Gastrocnemius medialis (tissue), 4 donors: ENCODE results near the gene NDRG2. TPM values are rescaled to one million over a fixed set of nuclear protein-coding genes. Genes with fewer than 3 reads are reported as not detected.
A peak's percentile ranks its signal among the peaks of the same experiment; 100 is the strongest.

Source experiments
- ATAC-seq, 2 donors: fragments of 150-250 bp; one replicate each; pipeline ENCODE4 v1.9.1; 2016
- DNase-seq, 2 donors: peaks; one replicate each; pipeline ENCODE4 v3.0.0-alpha.2; 2019
- H3K27ac ChIP-seq, 4 donors: fragments of 200-600 bp; sonication (generic); 1 replicate in 1 of 4; 2 replicates in 3 of 4; pipeline ENCODE4 v1.5.1; 2016 to 2018; ENCODE audit warnings: mild to moderate bottlenecking in 2 of 4, moderate library complexity in 1 of 4
- H3K27me3 ChIP-seq, 3 donors: fragments of 200-600 bp; sonication (generic) in 2 of 3; 1 replicate in 1 of 3; 2 replicates in 2 of 3; pipeline versions ENCODE4 v1.5.1 to v1.6.0; 2016 to 2019; ENCODE audit warnings: mild to moderate bottlenecking in 1 of 3, moderate library complexity in 1 of 3
- H3K36me3 ChIP-seq, 2 donors: fragments of 200-600 bp; sonication (generic) in 1 of 2; one replicate each; pipeline ENCODE4 v1.5.1; 2017 to 2018
- H3K4me1 ChIP-seq, 2 donors: fragments of 200-600 bp; sonication (generic) in 1 of 2; one replicate each; pipeline ENCODE4 v1.5.1; 2016 to 2017; ENCODE audit warnings: mild to moderate bottlenecking in 2 of 2
- H3K4me3 ChIP-seq, 4 donors: fragments of 200-600 bp; sonication (generic) in 3 of 4; 1 replicate in 1 of 4; 2 replicates in 3 of 4; pipeline ENCODE4 v1.5.1; 2016 to 2019; ENCODE audit warnings: mild to moderate bottlenecking in 2 of 4
- H3K9me3 ChIP-seq, 3 donors: fragments of 200-600 bp; sonication (generic) in 2 of 3; 1 replicate in 1 of 3; 2 replicates in 2 of 3; pipeline ENCODE4 v1.5.1; 2016 to 2019
- POLR2A ChIP-seq, 2 donors: fragments of 450-650 bp; IDR thresholded peaks; one replicate each; pipeline ENCODE4 v1.6.1; 2017; ENCODE audit warnings: antibody characterized with exemption in 2 of 2, mild to moderate bottlenecking in 2 of 2, moderate library complexity in 2 of 2
- in situ Hi-C, 4 donors: fragments of 200-750 bp; cut with MboI; loops; one replicate each; pipeline versions ENCODE4 v1.15.0 to v1.8.0; 2017; ENCODE audit warnings: low sequenced_read_pairs in 4 of 4
- intact Hi-C: fragments of 100-400 bp; cut with DNase I; formaldehyde crosslinking; loops from one replicate; pipeline ENCODE4 v1.15.1; 2023; ENCODE audit warnings: low total_unique reads
- total RNA-seq, 4 donors: library from RNA; depleted of rRNA; stranded (reverse); fragments of >200 nt; gene quantifications; one replicate each; pipeline versions ENCODE4 v1.1.0 to v1.2.3, GENCODE V29; 2016
- TF ChIP-seq, protein P1 (sequence below), 5 experiments: fragments of 450-650 bp in 3 of 5; fragments of 200-600 bp in 2 of 5; sonication (generic) in 2 of 5; IDR thresholded peaks in 4 of 5; conservative IDR thresholded peaks in 1 of 5; 1 replicate in 4 of 5; 2 replicates in 1 of 5; pipeline ENCODE4 v1.5.1; 2016 to 2019; ENCODE audit warnings: antibody characterized with exemption in 5 of 5, mild to moderate bottlenecking in 3 of 5, moderate library complexity in 3 of 5

Gene NDRG2
- total RNA-seq, 4 donors from 2014 or later: 759 to 2,790 (median 1,841) TPM

DNA sequence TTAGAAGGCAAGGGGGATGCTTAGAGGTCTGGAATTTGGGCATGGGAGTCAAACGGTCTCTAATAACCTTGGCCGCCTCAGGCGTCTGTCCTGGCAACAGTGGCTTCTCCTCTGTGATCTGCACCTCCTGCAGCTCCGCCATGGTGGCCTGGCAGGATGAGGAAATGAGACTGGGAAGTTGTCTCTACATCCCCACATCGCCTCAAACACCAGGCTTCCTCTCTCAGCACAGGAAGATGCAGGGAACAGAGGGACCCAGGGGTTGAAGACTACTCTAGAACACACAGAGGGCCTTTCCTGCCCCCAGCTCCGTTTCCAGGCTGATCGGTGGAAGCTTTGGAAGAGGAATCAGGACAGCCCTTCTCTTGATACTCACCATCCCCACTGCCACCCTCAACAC lies 1.7 kb downstream of the NDRG2 start:
- DNase-seq (peak in 1 of 2 donors; percentile 49), ATAC-seq (no peak)
- in situ Hi-C loops (no loop called here), intact Hi-C loops (no loop called here)
- H3K4me3 ChIP-seq: peak overlapping the region; percentile 95 to 99 (median 99)
- TF ChIP-seq, protein P1, sequence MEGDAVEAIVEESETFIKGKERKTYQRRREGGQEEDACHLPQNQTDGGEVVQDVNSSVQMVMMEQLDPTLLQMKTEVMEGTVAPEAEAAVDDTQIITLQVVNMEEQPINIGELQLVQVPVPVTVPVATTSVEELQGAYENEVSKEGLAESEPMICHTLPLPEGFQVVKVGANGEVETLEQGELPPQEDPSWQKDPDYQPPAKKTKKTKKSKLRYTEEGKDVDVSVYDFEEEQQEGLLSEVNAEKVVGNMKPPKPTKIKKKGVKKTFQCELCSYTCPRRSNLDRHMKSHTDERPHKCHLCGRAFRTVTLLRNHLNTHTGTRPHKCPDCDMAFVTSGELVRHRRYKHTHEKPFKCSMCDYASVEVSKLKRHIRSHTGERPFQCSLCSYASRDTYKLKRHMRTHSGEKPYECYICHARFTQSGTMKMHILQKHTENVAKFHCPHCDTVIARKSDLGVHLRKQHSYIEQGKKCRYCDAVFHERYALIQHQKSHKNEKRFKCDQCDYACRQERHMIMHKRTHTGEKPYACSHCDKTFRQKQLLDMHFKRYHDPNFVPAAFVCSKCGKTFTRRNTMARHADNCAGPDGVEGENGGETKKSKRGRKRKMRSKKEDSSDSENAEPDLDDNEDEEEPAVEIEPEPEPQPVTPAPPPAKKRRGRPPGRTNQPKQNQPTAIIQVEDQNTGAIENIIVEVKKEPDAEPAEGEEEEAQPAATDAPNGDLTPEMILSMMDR (IDR thresholded peaks at IDR 0.05 in 4 of 5, conservative IDR thresholded peaks at IDR 0.05 in 1 of 5): no peak
- no peak for TF ChIP-seq POLR2A (IDR thresholded peaks at IDR 0.05)
- no peaks in the 10 kb centered on the region for H3K27me3 ChIP-seq
- peaks cover 0 to 53% of the 10 kb centered on the region in 2 donors for H3K36me3 ChIP-seq
- peak overlapping the region; percentile 97 to 100 (median 100) for H3K27ac ChIP-seq
- no peaks in the 10 kb centered on the region for H3K9me3 ChIP-seq
- peaks cover 77 to 80% of the 10 kb centered on the region in 2 donors for H3K4me1 ChIP-seq

DNA sequence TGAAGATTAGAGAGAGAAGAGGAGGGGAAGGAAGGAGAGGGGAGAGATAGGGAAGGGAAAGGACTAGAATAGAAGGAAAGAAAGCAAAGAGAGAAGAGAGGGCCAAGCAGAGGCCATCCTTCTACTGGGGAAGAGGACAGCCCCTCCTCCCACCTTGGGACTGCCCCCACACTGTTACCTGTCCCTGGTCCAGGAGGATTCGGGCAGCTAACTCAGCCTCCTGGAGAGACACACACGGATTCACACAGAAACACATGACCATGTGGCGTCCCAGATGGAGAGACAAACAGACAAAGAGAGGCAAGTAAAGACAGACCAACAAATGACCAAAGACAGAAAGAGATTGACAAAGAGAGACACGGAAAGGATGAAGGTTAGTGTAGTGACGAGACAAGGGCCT lies 2.2 kb downstream of the NDRG2 start:
- Histone ChIP-seq H3K36me3 (peaks cover 0 to 58% of the 10 kb centered on the region in 2 donors), H3K4me1 (peaks cover 77 to 81% of the 10 kb centered on the region in 2 donors), H3K4me3 (peak overlapping the region; percentile 95 to 99 (median 99)), H3K9me3 (no peaks in the 10 kb centered on the region), H3K27ac (peak overlapping the region; percentile 97 to 100 (median 100)), H3K27me3 (no peaks in the 10 kb centered on the region)
- TF ChIP-seq POLR2A (IDR thresholded peaks at IDR 0.05): no peak
- TF ChIP-seq, protein P1 (IDR thresholded peaks at IDR 0.05 in 4 of 5, conservative IDR thresholded peaks at IDR 0.05 in 1 of 5): no peak
- DNase-seq (no peak), ATAC-seq (no peak)
- in situ Hi-C loops: no loop called here
- intact Hi-C loops: no loop called here

DNA sequence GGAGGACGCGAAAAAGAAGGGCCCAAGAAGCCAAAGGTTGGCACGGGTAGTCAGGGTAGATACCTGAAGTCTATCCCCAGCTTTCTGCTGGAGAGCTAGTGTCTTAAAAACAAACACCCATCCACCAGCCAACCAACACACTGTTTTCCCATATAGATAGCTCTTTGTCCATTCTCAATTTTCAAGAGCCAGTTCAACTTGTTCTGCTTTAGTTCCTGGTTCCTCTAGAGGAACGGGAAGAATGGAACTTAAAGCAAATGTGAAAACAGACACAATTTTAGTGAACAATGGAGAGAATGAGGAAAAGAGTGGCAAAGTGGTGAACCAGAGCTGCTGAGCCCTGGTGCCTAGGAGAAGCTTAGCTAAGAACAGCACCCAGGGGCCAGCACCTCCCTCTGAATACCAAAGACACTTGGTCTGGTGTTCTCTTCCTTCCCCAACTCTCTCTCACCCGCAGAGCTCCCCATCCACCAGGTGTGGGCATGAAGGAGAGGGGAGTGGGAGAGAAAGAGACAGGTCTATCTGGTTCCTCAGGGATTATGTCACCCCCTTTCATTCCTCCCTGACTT lies 3.8 kb downstream of the NDRG2 start:
- peak overlapping the region in 3 of 4 donors; percentile 99 for H3K4me3 ChIP-seq

DNA sequence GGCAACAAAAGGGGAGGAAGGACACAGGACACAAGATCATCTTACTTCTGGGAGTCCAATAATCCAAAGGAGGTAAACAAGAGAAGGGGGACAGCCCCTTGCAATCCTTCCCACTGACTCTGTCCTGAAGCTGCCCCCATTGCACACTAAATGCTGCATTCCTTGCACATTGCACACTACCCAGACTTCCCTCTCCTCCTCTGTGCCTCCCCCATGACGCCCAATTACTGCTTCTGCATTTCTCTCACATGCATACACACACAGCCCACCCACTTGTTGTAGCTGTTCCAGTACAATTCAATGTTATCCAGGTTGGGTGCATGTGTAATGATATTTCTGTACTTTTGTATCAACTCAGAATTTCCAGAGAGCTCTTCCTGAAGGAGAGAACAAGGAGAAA lies 5.5 kb downstream of the NDRG2 start:
- H3K36me3 ChIP-seq: peaks cover 0 to 74% of the 10 kb centered on the region in 2 donors
- no peaks in the 10 kb centered on the region for H3K27me3 ChIP-seq
- in situ Hi-C loops: loop anchor here (10.0 kb wide), 2 partner anchors 75 to 85 kb away; partner anchors contain the start of genes TMEM253 (in 2 of the 4) and ZNF219 (in 2 of the 4)
- TF ChIP-seq, protein P1 (IDR thresholded peaks at IDR 0.05 in 4 of 5, conservative IDR thresholded peaks at IDR 0.05 in 1 of 5): no peak
- TF ChIP-seq POLR2A (IDR thresholded peaks at IDR 0.05): no peak
- ATAC-seq (no peak), DNase-seq (no peak)
- no peaks in the 10 kb centered on the region for H3K9me3 ChIP-seq
- H3K4me3 ChIP-seq: peak overlapping the region in 1 of 4 donors; percentile 16
- peaks cover 87 to 95% of the 10 kb centered on the region in 2 donors for H3K4me1 ChIP-seq
- intact Hi-C loops: no loop called here
- peak overlapping the region; percentile 97 to 100 (median 100) for H3K27ac ChIP-seq

More for the DNA sequence above, 3.8 kb downstream of the NDRG2 start:
- no peak for ATAC-seq
- Histone ChIP-seq H3K9me3 (no peaks in the 10 kb centered on the region), H3K27ac (peak overlapping the region; percentile 97 to 100 (median 100)), H3K4me1 (peaks cover 77 to 81% of the 10 kb centered on the region in 2 donors), H3K27me3 (no peaks in the 10 kb centered on the region), H3K36me3 (peaks cover 0 to 74% of the 10 kb centered on the region in 2 donors)
- no peak for DNase-seq
- in situ Hi-C loops: no loop called here
- intact Hi-C loops: no loop called here
- TF ChIP-seq POLR2A (IDR thresholded peaks at IDR 0.05): no peak
- TF ChIP-seq, protein P1 (IDR thresholded peaks at IDR 0.05 in 4 of 5, conservative IDR thresholded peaks at IDR 0.05 in 1 of 5): no peak
